Psoas muscle (tissue), 8 donors: Measurements from ENCODE around the gene MYOCD. TPM values are rescaled to one million over a fixed set of nuclear protein-coding genes. Genes with fewer than 3 reads are reported as not detected.

ENCODE experiments used
- ATAC-seq, 4 donors: fragments of 200-7000 bp; cut with Tn5 transposase; one replicate each; pipeline ENCODE4 v1.9.1; 2020; ENCODE audit warnings: moderate library complexity in 3 of 4, mild to moderate bottlenecking in 2 of 4
- DNase-seq, 2 donors: peaks; one replicate each; pipeline ENCODE4 v3.0.0-alpha.2; 2020
- H3K27ac ChIP-seq: fragments of 200-600 bp; one replicate; pipeline ENCODE4 v1.8.0; 2022
- H3K27me3 ChIP-seq, 3 donors: fragments of 200-600 bp in 1 of 3; one replicate each; pipeline versions ENCODE4 v1.6.1 to v1.8.0; 2013 to 2022; ENCODE audit warnings: low read length in 2 of 3, mild to moderate bottlenecking in 2 of 3, moderate library complexity in 1 of 3; ENCODE audit not compliant: insufficient read depth in 3 of 3
- H3K36me3 ChIP-seq, 2 donors: fragments of 200-600 bp in 1 of 2; one replicate each; pipeline versions ENCODE4 v1.6.1 to v1.8.0; 2013 to 2022; ENCODE audit warnings: low read depth in 1 of 2, mild to moderate bottlenecking in 1 of 2, moderate library complexity in 1 of 2; ENCODE audit not compliant: insufficient read depth in 1 of 2
- H3K4me1 ChIP-seq: fragments of 200-600 bp; one replicate; pipeline ENCODE4 v1.8.0; 2022
- H3K4me3 ChIP-seq: fragments of 200-600 bp; one replicate; pipeline ENCODE4 v1.8.0; 2022; ENCODE audit warnings: mild to moderate bottlenecking
- H3K9me3 ChIP-seq: fragments of 200-600 bp; one replicate; pipeline ENCODE4 v1.8.0; 2022
- CTCF ChIP-seq: fragments of 200-600 bp; IDR thresholded peaks from one replicate; pipeline ENCODE4 v1.8.0; 2022; ENCODE audit warnings: antibody characterized with exemption
- WGBS, 3 donors: extraction: QIAGEN DNeasy Blood & Tissue Kit; methylation state at CpG; one replicate each; pipeline versions ENCODE4 v1.1.6 to v1.1.7; 2013; 5-methylcytosine and 5-hydroxymethylcytosine counted together
- intact Hi-C, 2 donors: fragments of 100-400 bp; cut with DNase I; formaldehyde crosslinking; loops; one replicate each; pipeline versions ENCODE4 v1.11.0 to v1.14.2; 2022
- polyA plus RNA-seq, 3 donors: library from polyadenylated mRNA; stranded (reverse); fragments of 200-250 nt; gene quantifications; one replicate each; pipeline ENCODE4 v1.2.3, GENCODE V29; 2013
- total RNA-seq, 4 donors: library from RNA; stranded (reverse); fragmentation: NEBNext Ultra II Directional in 2 of 4; extraction: Animal tissue kit (Norgen Biotek cat#: 25700) in 2 of 4; gene quantifications; one replicate each; pipeline versions ENCODE4 v1.2.1 to v1.2.4, GENCODE V29; 2021 to 2023
- donor health status: healthy with polysubstance abuse.
- donor health status: DM: no; HTN: no; CAD: no; lungs with moderate emphysema.
- donor health status: Bipolar disorder and iron deficiency.
- donor health status: healthy.
- donor health status: DM: yes; HTN: yes; CAD: no.
- donor health status: DM: no; HTN: no; CAD: no.
- donor health status: DM: no; HTN: no; CAD: no.
- donor health status: DM: yes; HTN: yes; CAD: no.

MYOCD gene
- total and polyA plus RNA-seq, 7 donors: 0.04 to 1.2 (median 0.22) TPM

GRCh38 chr17:12648498-12648897 lies 17.2 kb upstream of the MYOCD start:
- H3K27ac ChIP-seq: no peak overlapping the region
- 90 to 99% (median 92%) methylated on average over 3 of the region's 3 CpGs for WGBS, 3 donors
- no peak for DNase-seq

GRCh38 chr17:12655936-12656335 lies 9.8 kb upstream of the MYOCD start:
- Histone ChIP-seq H3K27me3 (no peaks in the 10 kb centered on the region), H3K36me3 (no peaks in the 10 kb centered on the region), H3K9me3 (no peaks in the 10 kb centered on the region), H3K4me3 (no peak overlapping the region), H3K27ac (no peak overlapping the region), H3K4me1 (no peaks in the 10 kb centered on the region)
- no peak for DNase-seq
- no peak for TF ChIP-seq CTCF
- WGBS, 3 donors: 87 to 89% (median 88%) methylated on average over 4 of the region's 4 CpGs
- ATAC-seq: no peak
- intact Hi-C loops: no loop called here

More at GRCh38 chr17:12648498-12648897, 17.2 kb upstream of the MYOCD start:
- no peaks in the 10 kb centered on the region for H3K4me1 ChIP-seq
- ATAC-seq: no peak
- TF ChIP-seq CTCF: no peak
- no peaks in the 10 kb centered on the region for H3K9me3 ChIP-seq
- no peak overlapping the region for H3K4me3 ChIP-seq
- H3K27me3 ChIP-seq: no peaks in the 10 kb centered on the region
- intact Hi-C loops: no loop called here
- no peaks in the 10 kb centered on the region for H3K36me3 ChIP-seq

- TF ChIP-seq CTCF: no peak
- no peaks in the 10 kb centered on the region for H3K4me1 ChIP-seq
- no peak for ATAC-seq
- intact Hi-C loops: no loop called here
- 40 to 58% (median 50%) methylated on average over 2 of the region's 2 CpGs for WGBS, 3 donors
- H3K27ac ChIP-seq: no peak overlapping the region
- H3K9me3 ChIP-seq: no peaks in the 10 kb centered on the region
- H3K4me3 ChIP-seq: no peak overlapping the region
- no peaks in the 10 kb centered on the region for H3K27me3 ChIP-seq
- no peak for DNase-seq
- H3K36me3 ChIP-seq: no peaks in the 10 kb centered on the region
These were observed 9.3 kb upstream of the MYOCD start for GRCh38 chr17:12656354-12656753.

GRCh38 chr17:12659500-12659899 lies 6.2 kb upstream of the MYOCD start:
- no peak for ATAC-seq
- intact Hi-C loops: no loop called here
- no peak for TF ChIP-seq CTCF
- no peak for DNase-seq
- Histone ChIP-seq H3K9me3 (no peaks in the 10 kb centered on the region), H3K36me3 (no peaks in the 10 kb centered on the region), H3K4me1 (no peaks in the 10 kb centered on the region), H3K4me3 (no peak overlapping the region), H3K27ac (no peak overlapping the region), H3K27me3 (peaks cover 0 to 9% (median 1%) of the 10 kb centered on the region in 3 donors)
- WGBS, 3 donors: 82 to 100% (median 86%) methylated on average over 1 of the region's 1 CpG

GRCh38 chr17:12664252-12664651 lies 1.4 kb upstream of the MYOCD start:
- TF ChIP-seq CTCF: no peak
- no peak for ATAC-seq
- H3K36me3 ChIP-seq: no peaks in the 10 kb centered on the region
- no peak overlapping the region for H3K27ac ChIP-seq
- H3K4me1 ChIP-seq: no peaks in the 10 kb centered on the region
- H3K4me3 ChIP-seq: no peak overlapping the region
- 59 to 65% (median 64%) methylated on average over 11 of the region's 11 CpGs for WGBS, 3 donors
- H3K9me3 ChIP-seq: no peaks in the 10 kb centered on the region
- intact Hi-C loops: loop anchor here (10.0 kb wide), 2 partner anchors 149 to 341 kb away; no protein-coding TSS in a partner anchor
- DNase-seq: no peak
- H3K27me3 ChIP-seq: peaks cover 0 to 29% (median 8%) of the 10 kb centered on the region in 3 donors
